ES-I3 (cell line): ENCODE data around the gene FAM156A.
"Not testable (repeated sequence)": the region's sequence is repeated elsewhere in the genome, so short reads cannot be mapped to it uniquely, and the experiment has no call there.

Experiments
- H3K36me3 ChIP-seq: 2 replicates; pipeline ENCODE4 v1.6.1; 2013; ENCODE audit warnings: mild to moderate bottlenecking, low read length, control low read depth, moderate library complexity; ENCODE audit not compliant: insufficient read depth
- H3K4me1 ChIP-seq: 2 replicates; pipeline ENCODE4 v1.6.1; 2013; ENCODE audit warnings: mild to moderate bottlenecking, control low read depth, low read length; ENCODE audit not compliant: insufficient read depth
- H3K9ac ChIP-seq: 2 replicates; pipeline ENCODE4 v1.6.1; 2013; ENCODE audit warnings: low read depth, mild to moderate bottlenecking, low read length, moderate library complexity
- H3K9me3 ChIP-seq: 2 replicates; pipeline ENCODE4 v1.6.1; 2013; ENCODE audit warnings: mild to moderate bottlenecking, low read length, moderate library complexity; ENCODE audit not compliant: control insufficient read depth, insufficient read depth

Gene FAM156A, protein sequence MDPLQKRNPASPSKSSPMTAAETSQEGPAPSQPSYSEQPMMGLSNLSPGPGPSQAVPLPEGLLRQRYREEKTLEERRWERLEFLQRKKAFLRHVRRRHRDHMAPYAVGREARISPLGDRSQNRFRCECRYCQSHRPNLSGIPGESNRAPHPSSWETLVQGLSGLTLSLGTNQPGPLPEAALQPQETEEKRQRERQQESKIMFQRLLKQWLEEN

GRCh38 chrX:52958113-52958959 lies at the start of gene FAM156A:
FAM156A (minus strand) TSS chrX:52958518; CDS start chrX:52948588, 9,930 bp downstream.
- H3K36me3 ChIP-seq, result not testable (repeated sequence)

DNA sequence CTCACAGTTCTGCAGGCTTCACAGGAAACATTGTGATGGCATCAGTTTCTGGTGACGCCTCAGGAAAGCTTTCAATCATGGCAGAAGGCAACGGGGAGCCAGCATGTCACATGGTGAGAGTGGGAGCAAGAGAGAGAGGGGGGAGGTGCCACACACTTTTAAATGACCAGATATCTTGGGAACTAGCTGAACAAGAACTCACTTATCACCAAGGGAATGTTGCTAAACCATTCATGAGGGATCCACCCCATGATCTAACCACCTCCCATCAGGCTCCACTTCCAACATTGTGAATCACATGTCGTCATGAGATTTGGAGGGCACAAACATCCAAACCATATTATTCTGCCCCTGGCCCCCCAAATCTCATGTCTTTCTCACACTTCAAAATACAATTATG lies 47.0 kb upstream of the FAM156A start:
- H3K9ac ChIP-seq, result no peak overlapping the region
- no peaks in the 10 kb centered on the region for H3K4me1 ChIP-seq
- no peaks in the 10 kb centered on the region for H3K36me3 ChIP-seq
- H3K9me3 ChIP-seq, result no peaks in the 10 kb centered on the region

More at GRCh38 chrX:52958113-52958959, at the start of gene FAM156A:
- not testable (repeated sequence) for H3K9ac ChIP-seq, H3K4me1 ChIP-seq, H3K9me3 ChIP-seq

DNA sequence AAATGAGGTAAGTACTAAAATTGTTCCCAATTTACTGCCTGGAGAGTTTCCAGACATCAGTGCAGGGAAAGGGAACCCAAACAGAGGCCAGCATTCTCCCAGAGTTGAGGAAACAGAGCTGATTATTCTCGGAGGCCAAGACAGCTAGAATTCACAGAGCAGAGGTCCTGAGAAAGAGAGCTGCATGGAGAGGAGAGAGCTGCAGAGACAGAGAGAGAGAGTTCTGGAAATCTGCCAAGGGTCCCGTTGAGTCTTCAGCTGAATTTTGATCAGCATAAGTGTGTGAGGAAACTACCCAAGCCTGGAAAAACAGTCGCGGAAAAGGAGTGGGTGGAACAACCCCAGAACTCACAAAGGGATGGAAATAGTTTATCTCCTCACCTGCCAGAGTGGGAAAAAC lies 46.5 kb upstream of the FAM156A start:
- H3K9ac ChIP-seq, result no peak overlapping the region
- H3K9me3 ChIP-seq, result no peaks in the 10 kb centered on the region

GRCh38 chrX:53004038-53004437 lies 45.7 kb upstream of the FAM156A start:
- Histone ChIP-seq H3K4me1 (no peaks in the 10 kb centered on the region), H3K9me3 (no peaks in the 10 kb centered on the region), H3K36me3 (no peaks in the 10 kb centered on the region), H3K9ac (no peak overlapping the region)

More for the DNA sequence above, 46.5 kb upstream of the FAM156A start:
- Histone ChIP-seq H3K36me3 (no peaks in the 10 kb centered on the region), H3K4me1 (no peaks in the 10 kb centered on the region)

- Histone ChIP-seq H3K9me3 (no peaks in the 10 kb centered on the region), H3K4me1 (no peaks in the 10 kb centered on the region), H3K36me3 (no peaks in the 10 kb centered on the region)
Measured at GRCh38 chrX:53003111-53003510, 44.8 kb upstream of the FAM156A start.

GRCh38 chrX:53001958-53002357 lies 43.6 kb upstream of the FAM156A start:
- Histone ChIP-seq H3K4me1 (no peaks in the 10 kb centered on the region), H3K9me3 (no peaks in the 10 kb centered on the region), H3K9ac (no peak overlapping the region), H3K36me3 (no peaks in the 10 kb centered on the region)

More at GRCh38 chrX:53003111-53003510, 44.8 kb upstream of the FAM156A start:
- H3K9ac ChIP-seq, result no peak overlapping the region

GRCh38 chrX:53000447-53001135 lies 42.3 kb upstream of the FAM156A start:
- Histone ChIP-seq H3K4me1 (peaks cover 2% of the 10 kb centered on the region; the same call in 1 of the 2 replicates), H3K36me3 (no peaks in the 10 kb centered on the region), H3K9me3 (no peaks in the 10 kb centered on the region), H3K9ac (peak overlapping the region; percentile 30; the same call in 1 of the 2 replicates)

GRCh38 chrX:52995987-52996331 lies 37.6 kb upstream of the FAM156A start:
- Histone ChIP-seq H3K36me3 (no peaks in the 10 kb centered on the region), H3K4me1 (peaks cover 2% of the 10 kb centered on the region; the same call in 1 of the 2 replicates), H3K9ac (peak overlapping the region; percentile 73; the same call in 1 of the 2 replicates), H3K9me3 (no peaks in the 10 kb centered on the region)

- Histone ChIP-seq H3K9ac (peak overlapping the region; percentile 73), H3K36me3 (no peaks in the 10 kb centered on the region), H3K9me3 (no peaks in the 10 kb centered on the region), H3K4me1 (peaks cover 2% of the 10 kb centered on the region; the same call in 1 of the 2 replicates)
Measured at GRCh38 chrX:52995135-52995986, 37.0 kb upstream of the FAM156A start.

GRCh38 chrX:52990848-52991247 lies 32.5 kb upstream of the FAM156A start:
- Histone ChIP-seq H3K36me3 (no peaks in the 10 kb centered on the region), H3K9ac (no peak overlapping the region), H3K4me1 (no peaks in the 10 kb centered on the region), H3K9me3 (no peaks in the 10 kb centered on the region)

GRCh38 chrX:52990011-52990631 lies 31.8 kb upstream of the FAM156A start:
- not testable (repeated sequence) for H3K9me3 ChIP-seq, H3K9ac ChIP-seq, H3K4me1 ChIP-seq, H3K36me3 ChIP-seq

GRCh38 chrX:52988985-52989917 lies 30.9 kb upstream of the FAM156A start:
- Histone ChIP-seq H3K4me1 (peaks cover under 1% of the 10 kb centered on the region; the same call in 1 of the 2 replicates), H3K9me3 (no peaks in the 10 kb centered on the region), H3K9ac (no peak overlapping the region), H3K36me3 (no peaks in the 10 kb centered on the region)
